NB4 (cell line): Measurements from ENCODE around the gene SKIC3.

ENCODE experiments used
- MAX ChIP-seq: IDR thresholded peaks from 2 replicates; pipeline ENCODE4 v1.6.1; 2011; ENCODE audit warnings: low read depth, low read length
- MYC ChIP-seq: IDR thresholded peaks from 2 replicates; pipeline ENCODE4 v1.6.1; 2011; ENCODE audit warnings: low read depth, low read length
- POLR2A ChIP-seq: IDR thresholded peaks from 2 replicates; pipeline ENCODE4 v1.6.1; 2011; ENCODE audit warnings: mild to moderate bottlenecking; ENCODE audit not compliant: insufficient read length; ENCODE audit errors: extremely low read depth
- TF ChIP-seq, protein P1 (sequence below): IDR thresholded peaks from one replicate; pipeline ENCODE4 v1.5.1; 2012; ENCODE audit warnings: low read depth, low read length

DNA sequence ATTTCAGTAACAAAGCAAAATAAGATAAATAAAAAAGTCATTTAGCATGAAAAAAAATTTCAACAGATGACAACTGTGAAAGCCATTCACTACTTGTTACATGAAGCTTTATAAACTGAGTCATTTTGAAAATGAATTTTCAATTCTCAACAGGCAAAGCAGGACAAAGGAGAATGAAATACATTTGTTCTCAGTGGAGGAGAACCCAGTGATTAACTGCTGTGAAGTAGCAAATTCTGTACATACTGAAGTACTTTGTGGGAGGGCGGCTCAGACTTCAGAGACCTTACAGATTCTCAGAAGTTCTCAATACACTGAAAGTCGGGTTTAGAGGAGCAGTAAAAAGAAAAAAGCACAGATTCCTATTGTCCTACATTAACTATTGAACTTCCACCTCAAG is 21.7 kb downstream of the SKIC3 start:
- TF ChIP-seq, protein P1, sequence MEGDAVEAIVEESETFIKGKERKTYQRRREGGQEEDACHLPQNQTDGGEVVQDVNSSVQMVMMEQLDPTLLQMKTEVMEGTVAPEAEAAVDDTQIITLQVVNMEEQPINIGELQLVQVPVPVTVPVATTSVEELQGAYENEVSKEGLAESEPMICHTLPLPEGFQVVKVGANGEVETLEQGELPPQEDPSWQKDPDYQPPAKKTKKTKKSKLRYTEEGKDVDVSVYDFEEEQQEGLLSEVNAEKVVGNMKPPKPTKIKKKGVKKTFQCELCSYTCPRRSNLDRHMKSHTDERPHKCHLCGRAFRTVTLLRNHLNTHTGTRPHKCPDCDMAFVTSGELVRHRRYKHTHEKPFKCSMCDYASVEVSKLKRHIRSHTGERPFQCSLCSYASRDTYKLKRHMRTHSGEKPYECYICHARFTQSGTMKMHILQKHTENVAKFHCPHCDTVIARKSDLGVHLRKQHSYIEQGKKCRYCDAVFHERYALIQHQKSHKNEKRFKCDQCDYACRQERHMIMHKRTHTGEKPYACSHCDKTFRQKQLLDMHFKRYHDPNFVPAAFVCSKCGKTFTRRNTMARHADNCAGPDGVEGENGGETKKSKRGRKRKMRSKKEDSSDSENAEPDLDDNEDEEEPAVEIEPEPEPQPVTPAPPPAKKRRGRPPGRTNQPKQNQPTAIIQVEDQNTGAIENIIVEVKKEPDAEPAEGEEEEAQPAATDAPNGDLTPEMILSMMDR: no peak
- no peak for TF ChIP-seq POLR2A
- TF ChIP-seq MAX: no peak
- no peak for TF ChIP-seq MYC
